HG02870 (cell line): ENCODE data around the gene GNG7.
"Not testable (repeated sequence)": the region's sequence is repeated elsewhere in the genome, so short reads cannot be mapped to it uniquely, and the experiment has no call there.

ENCODE experiments used
- ATAC-seq: cut with Tn5 transposase; IDR thresholded peaks from one replicate; pipeline ENCODE4 v1.9.1; 2021; ENCODE audit warnings: mild to moderate bottlenecking, moderate library complexity; ENCODE audit not compliant: unreplicated experiment

The GNG7 gene

DNA sequence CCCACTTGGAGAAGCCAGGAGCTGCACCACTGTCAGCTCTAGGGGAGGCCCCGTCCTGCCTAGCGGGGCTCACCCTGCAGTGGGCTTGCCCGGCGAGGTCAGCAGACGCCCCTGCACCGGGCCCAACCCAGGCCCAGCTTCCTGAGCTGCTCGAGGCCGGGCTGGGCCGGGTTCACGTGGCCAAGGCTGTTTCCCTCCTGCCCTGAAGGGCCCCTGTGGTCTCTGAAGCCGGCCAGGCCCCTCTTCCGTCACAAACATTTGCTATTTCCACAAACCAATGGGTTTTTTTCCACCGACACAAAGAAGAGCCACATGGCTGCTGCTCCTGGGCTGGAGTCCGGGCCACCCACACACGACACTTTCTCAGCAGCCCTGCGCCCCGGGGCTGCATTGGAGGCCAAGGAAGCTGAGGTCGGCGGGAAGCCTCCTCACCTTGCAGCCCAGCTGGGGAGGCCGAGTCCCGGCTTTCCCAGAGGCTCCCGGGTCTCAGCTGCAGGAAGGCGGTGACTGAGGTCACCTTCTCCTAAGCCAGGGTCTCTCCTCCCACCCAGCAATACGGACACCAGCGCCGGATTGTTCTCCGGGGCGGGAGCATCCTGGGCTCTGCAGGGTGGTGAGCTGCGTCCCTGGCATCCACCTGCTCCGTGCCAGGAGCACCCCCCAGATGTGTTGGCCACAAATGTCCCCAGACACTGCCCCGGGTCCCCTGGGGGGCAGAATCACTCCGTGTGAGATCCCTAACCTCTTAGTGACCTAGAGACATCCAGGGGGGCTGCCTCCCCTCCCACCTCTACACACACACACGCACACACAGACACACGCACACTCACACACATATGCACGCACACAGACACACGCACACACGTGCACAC lies 146.0 kb downstream of the GNG7 start:
- no peak for ATAC-seq

DNA sequence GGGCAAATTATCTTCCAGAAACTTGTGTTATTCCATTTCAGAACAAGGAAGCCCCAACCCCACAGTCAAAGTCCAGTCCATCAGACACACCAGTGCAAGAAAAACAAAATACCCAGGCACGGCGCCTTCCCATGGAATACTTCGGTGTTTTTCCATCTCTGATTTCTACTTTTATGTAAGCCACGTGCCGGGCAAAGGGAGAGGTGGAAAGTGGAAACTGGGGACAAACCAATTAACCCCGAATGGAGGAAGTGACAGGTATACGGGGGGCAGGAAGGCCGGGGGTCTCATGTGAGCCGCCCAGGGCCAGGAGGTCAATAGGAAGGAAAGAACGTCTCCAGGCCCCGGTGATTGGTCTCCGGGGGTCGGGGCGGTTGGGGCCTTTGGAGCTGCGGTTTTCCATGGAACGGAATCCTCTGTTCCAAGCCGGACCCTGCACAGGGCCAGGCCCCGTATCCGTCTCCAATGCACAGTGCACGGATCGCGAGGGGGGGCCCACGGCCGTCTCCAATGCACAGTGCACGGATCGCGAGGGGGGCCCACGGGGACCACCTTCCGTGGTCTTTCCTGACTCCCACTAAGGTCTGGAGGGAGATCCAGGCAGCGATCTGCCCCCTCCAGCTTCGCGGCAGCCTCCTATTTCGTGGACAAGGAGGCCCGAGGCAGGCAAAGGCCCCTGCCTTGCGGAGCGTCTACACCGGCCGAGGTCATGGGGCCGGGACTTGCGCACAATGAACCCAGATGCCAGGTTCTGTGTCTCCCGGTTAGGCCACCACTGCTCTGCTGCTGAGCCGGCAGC lies 146.9 kb downstream of the GNG7 start:
- ATAC-seq: no peak

DNA sequence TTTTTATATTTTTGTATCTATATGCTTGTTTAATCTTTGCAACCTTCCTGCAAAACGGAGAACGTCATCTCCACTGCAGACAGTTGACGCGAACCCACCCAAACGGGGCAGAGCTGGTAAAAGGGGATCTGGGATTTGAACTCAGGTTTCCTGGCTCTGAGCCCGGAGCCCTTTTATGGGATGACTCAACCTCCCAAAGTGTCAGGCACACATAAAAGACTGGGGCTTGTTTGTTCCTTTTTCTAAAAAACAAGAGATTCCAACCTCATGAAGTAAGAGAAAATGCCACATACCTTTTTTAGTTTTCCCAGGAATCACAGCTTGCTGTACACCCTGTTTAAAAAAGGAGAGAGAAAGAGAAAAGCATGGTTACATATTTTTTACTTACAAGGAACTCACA lies 147.6 kb downstream of the GNG7 start:
- no peak for ATAC-seq

DNA sequence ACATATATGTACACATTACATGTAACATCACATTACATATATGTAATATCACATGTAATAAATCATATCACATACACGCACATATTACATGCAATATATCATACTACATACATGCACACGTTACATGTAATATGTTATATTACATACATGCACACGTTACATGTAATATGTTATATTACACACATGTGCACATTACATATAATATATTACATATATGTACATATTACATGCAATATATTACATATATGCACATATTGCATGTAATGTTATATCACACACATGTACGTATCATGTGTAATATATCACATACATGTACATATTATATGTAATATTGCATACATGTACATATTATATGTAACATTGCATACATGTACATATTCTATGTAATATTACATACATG lies 149.0 kb downstream of the GNG7 start:
- ATAC-seq: no peak

DNA sequence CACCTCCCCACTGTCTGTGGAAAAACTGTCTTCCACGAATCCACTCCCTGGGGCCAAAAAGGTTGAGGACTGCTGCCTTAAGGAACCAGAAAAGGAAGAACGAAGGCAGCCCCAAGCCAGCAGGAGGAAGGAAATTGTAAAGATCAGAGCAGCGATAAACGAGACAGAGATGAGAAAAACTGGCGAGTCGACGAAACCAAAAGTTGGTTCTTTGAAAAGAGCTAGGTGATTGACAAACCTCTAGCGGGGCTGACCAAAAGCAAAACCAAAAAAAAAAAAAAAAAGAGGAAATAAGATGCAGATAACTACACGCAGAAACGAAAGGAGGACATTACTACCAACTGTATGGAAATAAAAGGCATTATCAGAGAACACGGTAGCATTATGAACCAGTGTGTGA lies 149.6 kb downstream of the GNG7 start:
- peak; percentile 67 for ATAC-seq

DNA sequence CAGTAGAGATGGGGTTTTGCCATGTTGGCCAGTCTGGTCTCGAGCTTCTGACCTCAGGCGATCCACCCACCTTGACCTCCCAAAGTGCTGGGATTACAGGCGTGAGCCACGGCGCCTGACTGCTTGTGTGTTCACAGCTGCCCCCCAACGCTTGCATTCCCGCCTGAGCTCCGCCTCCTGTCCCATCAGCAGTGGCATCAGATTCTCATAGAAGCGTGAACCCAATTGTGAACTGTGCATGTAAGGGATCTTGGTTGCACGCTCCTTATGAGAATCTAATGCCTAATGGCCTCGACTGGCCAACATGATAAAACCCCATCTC lies 150.7 kb downstream of the GNG7 start:
- no peak for ATAC-seq

DNA sequence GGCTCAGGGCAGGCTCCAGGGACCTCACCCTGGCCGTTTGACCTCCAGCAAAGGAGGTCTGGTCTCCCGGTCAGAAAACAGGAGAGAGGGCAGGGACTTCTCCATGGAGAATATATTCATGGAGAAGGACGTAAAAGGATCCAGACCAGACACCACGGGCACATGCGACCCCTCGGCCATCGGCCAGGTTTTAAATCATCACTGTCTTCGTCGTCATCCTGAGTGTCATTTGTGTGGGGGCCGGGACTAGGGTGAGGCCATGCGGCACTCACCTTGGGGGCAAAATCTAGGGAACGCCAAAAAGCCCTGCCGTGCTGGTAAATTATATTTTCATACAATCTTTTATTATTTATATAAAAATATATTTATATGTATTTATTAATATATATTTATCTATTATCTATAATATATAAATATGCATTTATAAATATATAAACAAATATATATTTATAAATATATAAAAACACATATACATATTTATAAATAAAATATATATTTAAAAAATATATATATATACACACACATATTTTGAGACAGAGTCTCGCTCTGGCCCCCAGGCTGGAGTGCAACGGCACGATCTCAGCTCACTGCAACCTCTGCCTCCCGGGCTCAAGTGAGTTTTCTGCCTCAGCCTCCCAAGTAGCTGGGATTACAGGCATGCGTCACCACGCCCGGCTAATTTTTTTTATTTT lies 151.2 kb downstream of the GNG7 start:
- ATAC-seq: no peak

DNA sequence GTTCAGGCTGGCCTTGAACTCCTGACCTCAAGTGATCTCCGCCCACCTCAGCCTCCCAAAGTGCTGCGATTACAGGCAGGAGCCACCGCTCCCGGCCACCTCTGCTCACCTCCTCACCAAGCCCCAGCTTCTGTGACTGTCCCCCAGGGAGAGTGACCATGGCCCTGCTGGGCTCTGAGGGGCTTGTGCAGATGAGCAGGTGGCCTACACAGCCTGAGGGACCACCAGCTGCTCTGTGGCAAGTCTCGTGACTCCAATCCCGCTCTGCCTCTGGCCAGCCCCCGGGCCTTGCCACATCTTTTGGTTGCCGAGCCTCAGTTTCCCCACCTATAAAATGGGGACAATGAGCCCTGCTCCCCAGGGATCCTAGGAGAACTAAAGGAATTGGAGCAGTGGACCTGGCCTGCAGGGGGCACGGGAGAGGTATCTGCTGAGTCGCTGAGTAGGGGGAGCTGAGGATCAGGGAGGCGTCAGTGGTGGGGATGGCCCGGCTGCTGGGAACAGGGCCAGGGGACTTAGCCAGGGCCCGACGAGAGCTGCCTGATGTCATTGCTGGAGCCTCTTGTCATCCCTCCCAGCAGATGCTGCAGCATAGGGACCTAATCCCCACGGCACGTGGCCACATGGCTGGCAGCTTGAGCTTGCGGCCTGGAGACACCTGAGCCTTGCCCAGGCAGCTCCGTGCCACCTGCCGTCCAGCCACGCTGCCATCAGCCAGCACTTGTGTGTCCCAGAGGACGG lies 151.9 kb downstream of the GNG7 start:
- no peak for ATAC-seq

DNA sequence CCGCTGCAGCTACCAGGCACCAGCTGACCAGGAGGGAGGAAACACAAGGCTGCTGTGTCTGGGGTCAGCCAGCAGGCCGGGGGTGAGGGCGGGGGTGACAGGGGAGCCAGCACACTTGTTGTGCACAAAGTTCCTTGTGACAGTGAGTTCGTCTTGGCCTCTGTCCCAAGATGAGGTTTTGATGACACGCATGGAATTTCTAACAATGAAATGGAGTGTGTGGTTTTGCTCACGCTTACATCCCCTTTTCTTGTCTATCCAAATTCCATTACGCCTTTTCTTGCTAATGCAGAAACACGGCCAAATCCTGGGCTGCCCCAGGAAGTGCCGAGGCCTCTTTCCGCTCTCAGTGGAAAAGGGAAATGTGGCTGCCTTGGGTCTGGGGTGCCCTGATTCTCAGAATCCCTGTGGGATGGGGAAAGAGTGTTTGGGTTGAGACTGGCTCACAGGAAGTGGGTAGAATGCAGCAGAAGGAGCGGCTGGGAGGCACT lies 152.7 kb downstream of the GNG7 start:
- no peak for ATAC-seq

DNA sequence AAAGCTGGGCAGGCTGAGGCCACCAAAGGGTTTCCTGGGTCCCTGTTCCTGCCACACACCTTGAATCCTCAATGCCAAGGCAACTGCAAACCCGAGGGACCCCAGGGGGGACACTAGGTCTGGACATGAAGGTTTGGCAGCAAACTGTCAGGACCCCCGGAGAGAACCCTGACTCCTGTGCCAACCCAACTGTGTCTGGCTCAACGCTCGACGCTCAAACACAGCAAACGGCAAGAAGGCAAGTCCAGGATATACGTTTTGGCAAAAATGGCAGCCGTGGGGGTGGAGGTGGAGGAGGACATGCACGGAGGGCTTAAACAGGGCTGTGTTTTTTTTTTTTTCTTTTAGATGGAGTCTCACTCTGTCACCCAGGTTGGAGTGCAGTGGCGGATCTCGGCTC lies 153.5 kb downstream of the GNG7 start:
- ATAC-seq: no peak

DNA sequence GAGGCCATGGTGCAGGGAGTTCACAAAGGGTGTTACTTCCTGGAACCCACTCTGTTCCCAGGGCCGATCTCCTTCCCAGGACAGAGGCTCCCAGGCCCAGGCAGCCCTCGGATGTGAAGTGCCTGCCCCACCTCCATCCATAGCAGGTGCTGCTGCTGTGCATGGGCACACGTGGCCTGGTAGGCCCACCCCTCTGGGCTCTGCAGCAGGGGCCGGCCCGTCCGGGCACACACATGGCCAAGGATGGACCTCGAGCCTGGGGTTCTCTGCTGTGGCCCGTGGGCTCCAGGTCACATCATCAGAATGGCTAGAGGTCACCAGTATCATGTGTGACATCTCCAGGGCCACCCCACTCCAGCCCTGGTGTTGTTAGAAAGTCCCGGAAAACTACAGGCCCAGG lies 154.8 kb downstream of the GNG7 start:
- ATAC-seq: no peak

DNA sequence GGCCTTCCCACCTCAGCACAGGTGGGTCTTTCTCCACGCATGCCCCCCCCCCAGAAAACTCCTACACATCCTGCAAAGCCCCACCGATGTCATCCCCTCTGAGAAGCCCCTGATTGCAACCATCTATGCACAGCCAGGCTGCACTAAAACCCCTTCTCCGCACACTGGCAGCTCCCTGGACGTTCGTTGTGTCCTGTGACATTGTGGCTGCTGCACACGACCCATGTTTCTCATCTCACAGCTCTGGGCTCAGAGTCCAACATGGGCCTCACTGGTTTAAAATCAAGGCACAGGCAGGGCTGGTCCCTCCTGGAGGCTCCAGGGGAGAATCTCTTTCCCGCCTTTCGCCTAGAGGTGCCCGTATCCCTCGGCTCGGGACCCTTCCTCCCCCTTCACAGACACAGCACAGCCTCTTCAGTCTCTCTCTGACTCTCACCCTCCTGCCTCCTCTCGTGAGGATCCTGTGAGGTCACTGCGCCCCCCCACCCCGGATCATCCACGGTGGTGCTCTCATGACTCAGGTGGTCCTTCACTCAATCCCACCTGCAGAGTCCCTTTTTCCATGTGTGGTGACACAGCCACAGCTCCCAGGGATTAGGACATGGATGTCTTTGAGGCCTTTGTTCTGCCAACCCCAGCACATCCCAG lies 155.3 kb downstream of the GNG7 start:
- ATAC-seq: no peak

DNA sequence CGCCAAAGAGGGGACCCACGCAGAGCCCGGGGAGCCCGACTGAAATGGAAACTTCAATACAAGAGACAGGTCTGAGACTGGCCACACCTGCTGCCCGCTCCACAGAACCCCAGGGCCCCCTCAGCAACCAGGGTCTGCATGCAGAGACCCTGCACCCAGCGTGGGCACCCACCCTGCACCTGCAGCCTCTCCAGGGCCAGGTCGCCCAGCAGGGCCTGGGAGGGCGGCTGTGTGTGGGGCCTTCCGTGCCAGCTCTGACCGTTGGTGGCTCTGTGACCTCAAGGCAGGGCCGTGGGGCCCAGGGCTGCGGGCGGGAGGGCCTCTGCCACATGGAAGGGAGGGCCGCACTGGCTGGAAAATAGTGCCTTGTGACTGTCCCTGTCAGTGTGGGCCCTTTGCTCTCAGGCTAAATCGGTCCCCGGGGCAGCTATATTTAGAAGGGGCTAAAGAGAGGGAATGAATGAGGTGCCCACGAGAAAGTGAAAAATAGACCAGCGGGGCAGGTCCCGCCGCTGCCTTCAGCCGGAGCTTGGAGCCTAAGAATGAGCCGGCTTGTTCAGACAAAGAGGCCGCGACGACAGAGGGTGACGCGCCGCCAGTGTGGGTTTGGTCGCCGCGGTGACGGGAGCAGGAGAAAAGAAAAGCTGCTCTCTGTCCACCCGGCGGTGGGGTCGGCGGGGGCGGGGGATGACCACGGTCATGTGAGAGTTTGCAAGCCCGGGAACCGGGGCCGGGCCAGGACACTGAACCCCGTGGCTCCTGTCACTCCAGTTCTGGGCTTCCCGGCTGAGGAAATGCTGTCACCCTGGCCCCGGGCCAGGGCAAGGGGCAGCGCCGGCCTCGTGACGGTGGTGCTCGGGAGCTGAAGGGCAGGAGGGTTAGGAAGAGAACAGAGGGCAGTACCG lies 156.1 kb downstream of the GNG7 start:
- ATAC-seq: no peak

DNA sequence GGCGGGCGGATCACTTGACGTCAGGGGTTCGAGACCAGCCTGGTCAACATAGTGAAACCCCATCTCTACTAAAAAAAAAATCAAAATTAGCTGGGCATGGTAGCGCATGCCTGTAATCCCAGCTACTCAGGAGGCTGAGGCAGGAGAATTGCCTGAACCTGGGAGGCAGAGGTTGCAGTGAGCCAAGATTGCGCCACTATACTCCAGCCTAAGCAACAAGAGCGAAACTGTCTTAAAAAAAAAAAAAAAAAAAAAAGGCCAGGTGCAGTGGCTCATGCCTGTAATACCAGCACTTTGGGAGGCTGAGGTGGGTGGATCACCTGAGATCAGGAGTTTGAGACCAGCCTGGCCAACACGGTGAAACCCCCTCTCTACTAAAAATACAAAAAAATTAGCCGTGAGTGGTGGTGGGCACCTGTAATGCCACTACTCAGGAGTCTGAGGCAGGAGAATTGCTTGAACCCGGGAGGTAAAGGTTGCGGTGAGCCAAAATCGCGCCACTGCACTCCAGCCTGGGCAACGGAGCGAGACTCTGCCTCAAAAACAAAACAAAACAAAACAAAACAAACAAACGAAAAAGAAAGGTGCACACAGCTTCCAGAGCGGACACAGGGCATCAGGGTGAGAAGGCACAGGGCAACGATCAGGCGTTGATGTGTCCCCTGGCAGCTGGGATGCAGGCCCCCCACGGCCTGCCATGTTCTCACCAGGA lies 156.9 kb downstream of the GNG7 start:
- not testable (repeated sequence) for ATAC-seq

DNA sequence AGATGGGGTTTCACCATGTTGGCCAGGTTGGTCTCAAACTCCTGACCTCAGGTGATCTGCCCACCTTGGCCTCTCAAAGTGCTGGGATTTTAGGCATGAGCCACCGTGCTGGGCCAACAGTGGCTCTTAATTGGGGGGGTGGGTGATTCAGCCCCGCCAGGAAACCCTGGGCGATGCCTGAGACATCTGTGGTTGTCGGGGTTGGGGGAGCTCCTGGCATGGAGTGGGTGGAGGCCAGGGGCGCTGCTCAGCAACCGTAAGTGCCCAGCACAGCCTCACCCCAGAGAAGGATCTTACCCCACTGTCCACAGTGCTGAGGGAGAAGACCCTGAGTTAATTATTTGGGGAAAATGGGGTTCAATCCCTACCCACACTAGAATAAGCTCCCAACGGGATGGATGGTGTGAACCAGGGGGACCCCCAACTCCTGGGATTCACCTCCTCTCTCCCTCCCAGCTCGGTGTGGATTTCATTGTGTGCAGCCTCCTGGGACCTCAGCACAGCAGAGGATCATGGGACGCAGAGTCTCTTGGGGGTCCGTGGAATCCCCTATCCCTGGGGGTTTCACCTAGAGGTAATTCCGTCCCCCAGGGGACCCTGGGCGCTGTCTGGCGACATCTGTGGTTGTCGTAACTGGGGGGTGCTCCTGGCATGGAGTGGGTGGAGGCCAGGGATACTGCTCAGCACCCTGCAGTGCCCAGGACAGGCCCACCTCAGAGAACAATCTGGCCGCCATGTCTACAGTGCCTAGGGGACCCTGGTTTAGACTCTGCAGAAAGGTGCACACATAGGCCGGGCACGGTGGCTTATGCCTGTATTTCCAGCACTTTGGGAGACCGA lies 157.7 kb downstream of the GNG7 start:
- no peak for ATAC-seq

DNA sequence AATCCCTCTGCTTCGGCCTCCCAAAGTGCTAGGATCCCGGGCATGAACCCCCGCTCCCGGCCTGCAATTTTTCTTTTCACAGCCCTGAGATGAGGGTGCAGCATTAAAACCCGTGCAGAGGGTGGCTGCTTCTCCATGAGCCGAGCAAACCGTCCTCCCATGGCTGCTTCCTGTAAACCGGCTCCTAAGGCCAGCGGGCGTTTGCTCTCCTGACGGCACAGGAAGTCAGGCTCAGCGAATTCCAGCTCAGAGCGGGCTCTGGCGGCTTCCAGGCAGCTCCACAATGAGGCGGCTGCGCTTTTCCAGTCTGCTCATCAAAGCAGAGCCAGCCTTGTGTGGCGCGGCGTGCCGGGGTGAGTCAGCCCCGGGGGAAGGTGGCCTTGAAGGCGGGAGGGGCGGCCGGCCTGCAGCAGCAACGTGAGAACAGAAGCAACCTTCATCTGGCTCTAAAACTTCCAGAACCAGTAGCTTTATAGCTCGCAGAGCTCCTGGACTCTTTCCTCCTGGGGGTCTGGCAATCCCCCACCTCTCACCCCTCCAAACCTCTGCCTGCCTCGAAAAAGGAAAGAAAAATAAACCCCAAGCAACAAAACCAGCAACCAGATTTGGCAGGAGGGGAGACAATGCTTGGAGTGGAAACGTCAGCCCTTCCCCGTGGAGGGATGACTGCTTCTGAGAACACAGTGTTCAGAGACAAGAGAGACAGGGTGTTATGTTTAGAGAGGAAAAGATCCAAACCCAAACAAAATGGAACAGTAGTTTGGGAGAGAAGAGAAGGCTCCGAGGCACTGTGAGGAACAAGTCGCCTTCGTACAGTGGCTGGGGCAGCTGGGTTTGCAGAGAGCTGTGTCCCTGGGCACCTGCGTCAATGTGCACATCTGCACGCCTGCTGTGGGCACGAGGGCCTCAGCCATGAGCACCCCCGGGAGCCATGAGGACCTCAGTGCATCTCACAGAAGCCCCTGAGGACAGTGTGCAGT lies 158.7 kb downstream of the GNG7 start:
- ATAC-seq: no peak

DNA sequence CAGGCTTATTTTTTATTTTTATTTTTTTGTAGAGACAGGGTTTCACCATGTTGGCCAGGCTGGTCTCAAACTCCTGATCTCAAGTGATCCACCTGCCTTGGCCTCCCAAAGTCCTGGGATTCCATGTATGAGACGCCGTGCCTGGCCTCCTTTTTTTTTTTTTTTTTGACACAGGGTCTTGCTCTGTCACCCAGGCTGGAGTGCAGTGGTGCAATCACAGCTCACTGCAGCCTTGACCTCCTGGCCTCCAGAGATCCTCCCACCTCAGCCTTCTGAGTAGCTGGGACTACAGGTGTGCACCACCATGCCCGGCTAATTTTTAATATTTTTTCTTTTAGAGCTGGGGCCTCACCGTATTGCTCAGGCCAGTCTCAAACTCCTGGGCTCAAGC lies 159.4 kb downstream of the GNG7 start:
- not testable (repeated sequence) for ATAC-seq
